Measurements from ENCODE around the gene CYP4A22. TPM values are rescaled to one million over a fixed set of nuclear protein-coding genes. Genes with fewer than 3 reads are reported as not detected.
"Not testable (repeated sequence)": the region's sequence is repeated elsewhere in the genome, so short reads cannot be mapped to it uniquely, and the experiment has no call there.

CYP4A22 gene
- total and polyA plus RNA-seq, 2 of the 4 experiments (the other 2 are of a cell fraction), result not detected

DNA sequence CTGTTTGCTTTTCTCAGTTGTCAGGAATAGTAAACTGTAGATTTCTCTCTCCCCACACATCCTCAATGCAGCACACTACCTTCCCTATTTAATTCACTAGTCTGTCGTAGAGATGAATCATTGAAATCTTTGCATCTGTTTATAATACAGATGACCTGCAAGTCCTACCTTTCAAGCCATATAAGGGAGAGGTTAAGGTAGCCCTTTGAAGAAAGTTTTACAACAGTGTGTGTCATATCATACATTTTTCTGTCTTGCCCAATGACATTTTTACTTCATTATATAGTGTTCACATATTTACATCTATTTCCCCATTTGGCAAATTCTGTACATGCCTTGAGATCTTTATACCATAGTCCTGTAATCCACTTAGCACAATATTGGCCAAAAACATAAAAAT is 9.3 kb downstream of the CYP4A22 start:
- H2BK120ac ChIP-seq (ENCODE audit: low read depth, low read length); H2AK9ac ChIP-seq (replicated peaks; ENCODE audit: low read depth, low read length, poor library complexity); H4K5ac ChIP-seq (ENCODE audit: low read depth, low read length); POLR2A ChIA-PET (ENCODE audit: unreplicated experiment); H4K8ac ChIP-seq (ENCODE audit: low read depth in 2 of 2, low read length in 2 of 2); H3K18ac ChIP-seq (ENCODE audit: low read depth, low read length); H3K14ac ChIP-seq (replicated peaks; ENCODE audit: low read depth, low read length); H3K4me2 ChIP-seq (ENCODE audit: low read depth, low read length); H3K27me3 ChIP-seq (ENCODE audit: control insufficient read depth, insufficient read depth, low read length); H2BK5ac ChIP-seq (ENCODE audit: low read depth, low read length, poor library complexity, severe bottlenecking); H4K91ac ChIP-seq (ENCODE audit: insufficient read depth, low read depth, low read length); H3K27ac ChIP-seq (ENCODE audit: insufficient read depth, low read length); H3K9me1 ChIP-seq (ENCODE audit: insufficient read depth, low read length); H3K9ac ChIP-seq (ENCODE audit: low read depth, low read length); H3K4me1 ChIP-seq (ENCODE audit: control insufficient read depth, insufficient read depth, low read length); H4K20me1 ChIP-seq (ENCODE audit: insufficient read depth, low read length); H3K4me3 ChIP-seq (ENCODE audit: insufficient read depth, low read depth, low read length); dilution Hi-C loops (cut with HindIII; ENCODE audit: low sequenced_read_pairs, unreplicated experiment); H2AFZ ChIP-seq (replicated peaks; ENCODE audit: low read length, poor library complexity); H3K9me3 ChIP-seq (ENCODE audit: control insufficient read depth, insufficient read depth, low read length); ATAC-seq (ENCODE audit: low read depth); H2BK15ac ChIP-seq (ENCODE audit: low read depth, low read length); H3K79me1 ChIP-seq (ENCODE audit: low read depth in 1 of 2, low read length in 2 of 2); H3K23ac ChIP-seq (ENCODE audit: low read depth, low read length); in situ Hi-C loops (cut with MboI; ENCODE audit: low sequenced_read_pairs); DNase-seq; H3K36me3 ChIP-seq (ENCODE audit: control insufficient read depth, insufficient read depth, low read length); H2BK20ac ChIP-seq (ENCODE audit: low read depth, low read length); H2AK5ac ChIP-seq (ENCODE audit: low read depth, low read length); BruUV-seq (replicated peaks); H3K4ac ChIP-seq (ENCODE audit: low read depth, low read length); CTCF ChIA-PET; H3K56ac ChIP-seq (ENCODE audit: extremely low read depth, insufficient read depth, low read length); intact Hi-C loops (cut with micrococcal nuclease): not testable (repeated sequence)
- WGBS, 2 experiments (ENCODE audit: extremely low coverage in 2 of 2, insufficient read length in 1 of 2), result no CpG with 5 or more reads among the region's 1 CpG
